ENCODE measurements around the gene THRA.
A peak's percentile ranks its signal among the peaks of the same experiment; 100 is the strongest.
"Not testable (repeated sequence)": the region's sequence is repeated elsewhere in the genome, so short reads cannot be mapped to it uniquely, and the experiment has no call there.

Gene THRA

GRCh38 chr17:40124279-40125141 is 61.7 kb downstream of the THRA start:
- H3K4me3 ChIP-seq (ENCODE audit: low read depth, low read length): peak overlapping the region; percentile 67
- TF ChIP-seq, protein P1, sequence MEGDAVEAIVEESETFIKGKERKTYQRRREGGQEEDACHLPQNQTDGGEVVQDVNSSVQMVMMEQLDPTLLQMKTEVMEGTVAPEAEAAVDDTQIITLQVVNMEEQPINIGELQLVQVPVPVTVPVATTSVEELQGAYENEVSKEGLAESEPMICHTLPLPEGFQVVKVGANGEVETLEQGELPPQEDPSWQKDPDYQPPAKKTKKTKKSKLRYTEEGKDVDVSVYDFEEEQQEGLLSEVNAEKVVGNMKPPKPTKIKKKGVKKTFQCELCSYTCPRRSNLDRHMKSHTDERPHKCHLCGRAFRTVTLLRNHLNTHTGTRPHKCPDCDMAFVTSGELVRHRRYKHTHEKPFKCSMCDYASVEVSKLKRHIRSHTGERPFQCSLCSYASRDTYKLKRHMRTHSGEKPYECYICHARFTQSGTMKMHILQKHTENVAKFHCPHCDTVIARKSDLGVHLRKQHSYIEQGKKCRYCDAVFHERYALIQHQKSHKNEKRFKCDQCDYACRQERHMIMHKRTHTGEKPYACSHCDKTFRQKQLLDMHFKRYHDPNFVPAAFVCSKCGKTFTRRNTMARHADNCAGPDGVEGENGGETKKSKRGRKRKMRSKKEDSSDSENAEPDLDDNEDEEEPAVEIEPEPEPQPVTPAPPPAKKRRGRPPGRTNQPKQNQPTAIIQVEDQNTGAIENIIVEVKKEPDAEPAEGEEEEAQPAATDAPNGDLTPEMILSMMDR (IDR thresholded peaks at IDR 0.05; ENCODE audit: borderline replicate concordance, insufficient read depth, low read depth, low read length): no peak

GRCh38 chr17:40129498-40129897 is 66.7 kb downstream of the THRA start:
- no peak overlapping the region for H3K4me3 ChIP-seq (ENCODE audit: low read depth, low read length)
- TF ChIP-seq, protein P1 (IDR thresholded peaks at IDR 0.05; ENCODE audit: borderline replicate concordance, insufficient read depth, low read depth, low read length): no peak

GRCh38 chr17:40130352-40131042 is 67.7 kb downstream of the THRA start:
- no peak overlapping the region for H3K4me3 ChIP-seq (ENCODE audit: low read depth, low read length)
- TF ChIP-seq, protein P1 (IDR thresholded peaks at IDR 0.05; ENCODE audit: borderline replicate concordance, insufficient read depth, low read depth, low read length): no peak

GRCh38 chr17:40134184-40134583 is 71.4 kb downstream of the THRA start:
- H3K4me3 ChIP-seq (ENCODE audit: low read depth, low read length): no peak overlapping the region
- TF ChIP-seq, protein P1 (IDR thresholded peaks at IDR 0.05; ENCODE audit: borderline replicate concordance, insufficient read depth, low read depth, low read length): no peak

DNA sequence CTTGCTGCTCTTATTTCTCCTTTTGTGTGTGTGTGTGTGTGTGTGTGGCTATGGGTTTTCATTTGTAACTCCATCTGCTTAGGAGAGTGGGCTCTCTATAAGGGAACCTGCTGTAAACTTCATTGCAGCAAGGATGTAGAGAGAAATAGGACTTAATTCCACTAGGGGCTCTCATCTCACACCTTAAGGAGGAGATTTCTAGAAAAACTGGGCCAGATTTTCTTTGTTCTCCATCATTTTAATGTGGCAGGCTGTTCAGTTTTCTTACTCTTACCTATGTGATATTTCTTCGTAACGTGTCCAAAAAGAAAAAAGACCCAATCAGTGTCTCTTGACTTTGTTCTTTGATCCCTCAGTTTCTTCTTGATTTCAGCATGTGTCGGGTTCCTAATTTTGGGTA is 73.1 kb downstream of the THRA start:
- H3K4me3 ChIP-seq (ENCODE audit: low read depth, low read length): no peak overlapping the region
- TF ChIP-seq, protein P1 (IDR thresholded peaks at IDR 0.05; ENCODE audit: borderline replicate concordance, insufficient read depth, low read depth, low read length): no peak

DNA sequence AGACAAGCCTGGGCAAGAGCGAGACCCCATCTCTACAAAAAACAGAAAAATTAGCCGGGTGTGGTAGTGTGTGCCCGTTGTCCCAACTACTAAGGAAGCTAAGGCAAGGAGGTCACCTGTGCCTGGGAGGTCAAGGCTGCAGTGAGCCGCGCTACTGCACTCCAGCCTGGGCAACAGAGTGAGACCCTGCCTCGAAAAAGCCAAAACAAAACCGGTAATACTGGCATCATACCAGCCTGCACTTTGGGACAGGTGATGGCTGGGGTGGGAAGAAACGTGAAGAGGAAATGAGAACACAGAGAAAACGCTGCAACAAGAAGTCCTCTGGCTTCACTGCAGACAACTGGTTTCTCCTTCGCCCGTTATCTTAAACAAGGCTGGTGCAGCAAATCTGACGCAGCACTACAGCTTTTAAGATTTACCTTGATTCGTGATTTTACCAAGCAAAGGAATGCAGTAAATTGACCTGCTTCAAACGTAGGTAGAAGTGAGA is 76.8 kb downstream of the THRA start:
- TF ChIP-seq, protein P1 (IDR thresholded peaks at IDR 0.05; ENCODE audit: borderline replicate concordance, insufficient read depth, low read depth, low read length): no peak

GRCh38 chr17:40143166-40143565 is 80.4 kb downstream of the THRA start:
- not testable (repeated sequence) for H3K4me3 ChIP-seq (ENCODE audit: low read depth, low read length)

More for the DNA sequence above, 76.8 kb downstream of the THRA start:
- H3K4me3 ChIP-seq (ENCODE audit: low read depth, low read length): peak overlapping the region; percentile 90

Measured in GM12875 (cell line).